Stimulated activated CD4-positive, alpha-beta T cell treated with anti-CD3 and anti-CD28 coated beads, Interleukin-2, amount 100 ng/mL, for 48 hours (primary cell): ENCODE results near the gene NOS1.
"Not testable (repeated sequence)": the region's sequence is repeated elsewhere in the genome, so short reads cannot be mapped to it uniquely, and the experiment has no call there.

ENCODE experiments used
- DNase-seq, 2 donors: peaks; one replicate each; pipeline ENCODE4 v3.0.0-alpha.2; 2020

Gene NOS1

GRCh38 chr12:117361347-117361751 is at the start of gene NOS1:
Gene NOS1 (minus strand): TSS chr12:117361626. CDS start chr12:117331069, 30,557 bp downstream.
- no peak for DNase-seq

- DNase-seq, result no peak
Observed at GRCh38 chr12:117409286-117409685, 47.9 kb upstream of the NOS1 start.

GRCh38 chr12:117408161-117408791 is 46.9 kb upstream of the NOS1 start:
- DNase-seq, result no peak

GRCh38 chr12:117404940-117405339 is 43.5 kb upstream of the NOS1 start:
- DNase-seq, result no peak

GRCh38 chr12:117404203-117404853 is 42.9 kb upstream of the NOS1 start:
- no peak for DNase-seq

GRCh38 chr12:117403586-117404139 is 42.2 kb upstream of the NOS1 start:
- DNase-seq, result no peak

- DNase-seq, result no peak
Observed at GRCh38 chr12:117402363-117402762, 40.9 kb upstream of the NOS1 start.

GRCh38 chr12:117400912-117401311 is 39.5 kb upstream of the NOS1 start:
- no peak for DNase-seq

- DNase-seq, result not testable (repeated sequence)
Observed at GRCh38 chr12:117398482-117398881, 37.1 kb upstream of the NOS1 start.

- DNase-seq, result no peak
Observed at GRCh38 chr12:117395766-117396165, 34.3 kb upstream of the NOS1 start.

- DNase-seq, result no peak
Observed at GRCh38 chr12:117394491-117394890, 33.1 kb upstream of the NOS1 start.

- DNase-seq, result no peak
Observed at GRCh38 chr12:117393656-117394055, 32.2 kb upstream of the NOS1 start.

GRCh38 chr12:117390866-117391265 is 29.4 kb upstream of the NOS1 start:
- DNase-seq, result no peak

- no peak for DNase-seq
Observed at GRCh38 chr12:117388951-117389446, 27.6 kb upstream of the NOS1 start.

GRCh38 chr12:117387832-117388231 is 26.4 kb upstream of the NOS1 start:
- no peak for DNase-seq

GRCh38 chr12:117384735-117385134 is 23.3 kb upstream of the NOS1 start:
- DNase-seq, result no peak

GRCh38 chr12:117380083-117380482 is 18.7 kb upstream of the NOS1 start:
- DNase-seq, result no peak

GRCh38 chr12:117377758-117378157 is 16.3 kb upstream of the NOS1 start:
- no peak for DNase-seq

- no peak for DNase-seq
Observed at GRCh38 chr12:117370588-117370987, 9.2 kb upstream of the NOS1 start.

- DNase-seq, result not testable (repeated sequence)
Observed at GRCh38 chr12:117370000-117370399, 8.6 kb upstream of the NOS1 start.

- DNase-seq, result peak; percentile 53 to 64
Observed at GRCh38 chr12:117367006-117367638, 5.7 kb upstream of the NOS1 start.

- DNase-seq, result no peak
Observed at GRCh38 chr12:117365049-117365616, 3.7 kb upstream of the NOS1 start.

GRCh38 chr12:117363953-117364486 is 2.6 kb upstream of the NOS1 start:
- no peak for DNase-seq
